Activated T-cell treated with anti-CD3 and anti-CD28 coated beads, Interleukin-2, amount 50 U/mL, for 4 hours (primary cell): ENCODE measurements around the gene C1QTNF12. TPM values are rescaled to one million over a fixed set of nuclear protein-coding genes. Genes with fewer than 3 reads are reported as not detected.

Source experiments
- ATAC-seq, 2 donors: fragments of 200-7000 bp; cut with Tn5 transposase; one replicate each; pipeline ENCODE4 v1.10.0; 2021
- DNase-seq: peaks from one replicate; pipeline ENCODE4 v3.0.0-alpha.2; 2020
- H3K27me3 Mint-ChIP-seq: one replicate; pipeline ENCODE4 v1.8.0; 2021; ENCODE audit warnings: low read depth, mixed read lengths
- H3K36me3 Mint-ChIP-seq: one replicate; pipeline ENCODE4 v1.8.0; 2022; ENCODE audit warnings: mixed read lengths; ENCODE audit not compliant: insufficient read depth
- H3K4me1 Mint-ChIP-seq: one replicate; pipeline ENCODE4 v1.8.0; 2021; ENCODE audit warnings: low read depth, mixed read lengths
- H3K4me3 Mint-ChIP-seq: one replicate; pipeline ENCODE4 v1.8.0; 2021; ENCODE audit warnings: mild to moderate bottlenecking, moderate library complexity, mixed read lengths
- H3K9me3 Mint-ChIP-seq: one replicate; pipeline ENCODE4 v1.8.0; 2021; ENCODE audit warnings: mixed read lengths
- total RNA-seq, 3 donors: library from RNA; stranded (reverse); gene quantifications; one replicate each; pipeline ENCODE4 v1.2.1, GENCODE V29; 2021

Gene C1QTNF12
- total RNA-seq, 3 donors from 2014 or later, result 1.6 to 2.2 (median 2.1) TPM

DNA sequence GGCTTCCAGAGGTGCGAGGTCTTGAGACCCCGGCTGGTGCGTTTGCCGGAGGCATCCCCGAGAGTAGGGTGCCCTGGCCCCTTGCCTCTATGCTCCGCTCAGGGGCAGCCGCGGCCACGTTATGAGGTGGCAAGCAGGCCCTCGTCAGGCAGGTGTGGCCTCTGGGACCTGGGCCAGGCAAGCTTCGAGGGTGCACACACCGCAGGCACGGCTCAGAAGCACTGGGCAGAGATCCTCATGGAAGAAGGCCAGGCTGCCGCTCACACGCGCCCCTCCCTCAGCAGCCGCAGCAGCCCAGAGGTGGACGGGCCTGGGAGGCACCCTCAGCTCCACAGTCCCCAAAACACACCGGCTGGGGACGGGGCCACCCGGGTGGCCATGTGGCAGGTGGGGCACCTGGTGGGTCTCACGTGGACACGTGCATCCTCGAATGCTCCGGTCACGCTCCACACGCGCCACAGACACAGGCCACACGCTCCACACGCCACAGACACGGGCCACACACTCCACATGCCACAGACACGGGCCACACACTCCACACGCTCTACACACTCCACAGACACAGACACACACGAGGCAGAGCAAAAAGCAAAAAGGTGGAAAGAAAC, 21.2 kb downstream of the C1QTNF12 start:
- Mint-ChIP-seq H3K9me3 (no peaks in the 10 kb centered on the region), H3K36me3 (peaks cover 31% of the 10 kb centered on the region), H3K4me1 (peaks cover 33% of the 10 kb centered on the region), H3K27me3 (no peaks in the 10 kb centered on the region), H3K4me3 (no peak overlapping the region)
- DNase-seq (no peak), ATAC-seq (no peak)

DNA sequence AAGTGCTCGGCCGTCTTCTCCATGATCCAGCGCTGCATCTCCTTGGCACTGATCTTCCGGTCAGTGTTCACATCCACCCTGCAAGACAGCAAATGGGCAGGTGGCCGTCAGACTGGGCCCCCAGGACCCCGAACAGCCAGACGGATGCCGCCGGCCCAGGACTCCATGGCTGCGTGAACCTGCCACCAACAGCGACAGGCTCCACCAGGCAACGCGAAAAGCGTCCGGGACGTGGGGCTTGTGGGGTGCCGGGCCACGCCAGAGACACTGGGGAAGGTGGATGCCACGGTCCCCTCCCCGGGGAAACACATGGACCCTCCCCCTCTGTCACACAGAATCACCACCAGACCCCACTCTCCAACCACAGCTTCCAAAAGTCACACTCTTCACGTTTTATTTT, 22.6 kb downstream of the C1QTNF12 start:
- Mint-ChIP-seq H3K4me1 (peaks cover 31% of the 10 kb centered on the region), H3K36me3 (peaks cover 29% of the 10 kb centered on the region), H3K9me3 (no peaks in the 10 kb centered on the region), H3K27me3 (no peaks in the 10 kb centered on the region), H3K4me3 (no peak overlapping the region)
- no peak for DNase-seq
- ATAC-seq, result no peak

DNA sequence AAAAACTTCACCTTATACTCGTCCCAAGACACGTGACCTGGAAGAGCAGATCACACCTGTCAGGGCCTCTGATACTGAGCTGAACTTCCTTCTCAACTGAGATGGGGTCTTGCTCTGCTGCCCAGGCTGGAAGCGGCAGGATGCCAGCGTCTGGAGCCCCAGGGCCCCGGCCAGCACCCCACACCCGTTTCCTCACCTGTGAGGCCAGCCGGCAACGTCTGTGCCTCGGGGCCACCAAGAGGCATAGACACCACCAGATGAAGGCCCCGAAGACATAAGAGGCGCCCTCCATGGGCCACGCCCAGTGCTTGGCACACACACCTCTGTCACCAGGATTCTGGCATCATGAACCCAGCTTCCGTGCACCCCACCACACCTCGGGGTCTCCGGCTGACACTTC, 23.2 kb downstream of the C1QTNF12 start:
- Mint-ChIP-seq H3K36me3 (peaks cover 30% of the 10 kb centered on the region), H3K4me1 (peaks cover 29% of the 10 kb centered on the region), H3K4me3 (no peak overlapping the region), H3K27me3 (no peaks in the 10 kb centered on the region), H3K9me3 (no peaks in the 10 kb centered on the region)
- no peak for DNase-seq
- no peak for ATAC-seq

DNA sequence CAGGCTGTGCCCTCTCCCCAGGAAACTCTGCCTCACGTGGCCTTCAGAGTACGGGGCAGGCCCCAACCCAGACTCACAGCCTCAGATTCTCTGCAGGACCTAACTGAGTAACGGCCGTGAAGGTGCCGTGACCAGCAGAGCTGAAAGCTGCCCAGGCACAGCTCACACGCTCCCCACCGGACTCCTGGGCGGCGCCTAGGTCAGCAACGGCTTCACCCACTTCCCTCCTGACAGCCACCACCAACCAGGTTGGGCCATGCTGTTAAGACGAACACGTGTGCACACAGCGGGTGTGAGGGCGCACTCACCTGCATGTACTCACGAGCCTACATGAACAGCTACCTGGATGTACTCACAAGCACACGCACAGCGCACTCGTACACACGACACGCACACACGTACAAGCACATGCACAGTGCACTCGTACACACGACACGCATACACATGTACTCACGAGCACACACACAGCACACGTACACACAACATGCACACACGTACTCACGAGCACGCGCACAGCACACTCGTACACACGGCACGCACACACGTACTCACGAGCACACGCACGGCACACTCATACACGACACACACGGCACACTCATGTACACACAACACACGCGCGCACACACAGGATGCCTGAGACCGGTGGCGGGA, 23.8 kb downstream of the C1QTNF12 start:
- Mint-ChIP-seq H3K4me3 (no peak overlapping the region), H3K9me3 (no peaks in the 10 kb centered on the region), H3K27me3 (no peaks in the 10 kb centered on the region), H3K4me1 (peaks cover 35% of the 10 kb centered on the region), H3K36me3 (peaks cover 36% of the 10 kb centered on the region)
- no peak for DNase-seq
- no peak for ATAC-seq

DNA sequence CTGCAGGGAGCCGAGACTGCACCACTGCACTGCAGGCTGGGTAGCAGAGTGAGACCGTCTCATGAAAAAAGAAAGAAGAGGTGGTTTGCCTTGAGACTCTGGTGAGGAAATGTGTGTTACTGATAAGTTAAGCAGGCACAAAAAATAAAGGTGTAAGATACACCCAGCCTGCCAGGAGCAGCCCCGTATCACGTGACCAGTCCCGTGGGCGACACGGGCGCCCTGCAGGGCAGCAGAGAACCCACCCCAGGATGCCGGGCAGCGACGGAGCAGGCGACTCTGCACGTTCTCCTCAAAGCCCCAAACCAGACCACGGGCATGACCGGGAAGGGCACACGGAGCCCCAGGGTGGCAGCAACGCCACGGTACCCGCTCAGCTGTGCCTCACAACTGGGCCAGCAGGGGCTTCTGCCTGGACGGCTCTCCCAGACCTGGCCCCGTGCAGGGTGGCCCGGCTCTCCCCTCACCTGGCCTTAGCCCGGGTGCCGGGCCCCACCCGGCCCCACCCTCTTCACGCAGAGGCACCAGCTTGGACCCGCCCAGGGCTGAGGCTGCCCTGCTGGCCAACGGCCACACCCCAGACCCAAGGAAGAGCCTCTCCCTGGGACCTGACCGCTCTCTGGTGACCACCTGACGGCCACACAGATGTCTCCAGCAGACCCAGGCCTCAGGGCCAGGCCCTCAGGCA, 24.5 kb downstream of the C1QTNF12 start:
- Mint-ChIP-seq H3K36me3 (peaks cover 40% of the 10 kb centered on the region), H3K4me1 (peaks cover 38% of the 10 kb centered on the region), H3K4me3 (no peak overlapping the region), H3K9me3 (no peaks in the 10 kb centered on the region), H3K27me3 (no peaks in the 10 kb centered on the region)
- DNase-seq (no peak), ATAC-seq (no peak)

DNA sequence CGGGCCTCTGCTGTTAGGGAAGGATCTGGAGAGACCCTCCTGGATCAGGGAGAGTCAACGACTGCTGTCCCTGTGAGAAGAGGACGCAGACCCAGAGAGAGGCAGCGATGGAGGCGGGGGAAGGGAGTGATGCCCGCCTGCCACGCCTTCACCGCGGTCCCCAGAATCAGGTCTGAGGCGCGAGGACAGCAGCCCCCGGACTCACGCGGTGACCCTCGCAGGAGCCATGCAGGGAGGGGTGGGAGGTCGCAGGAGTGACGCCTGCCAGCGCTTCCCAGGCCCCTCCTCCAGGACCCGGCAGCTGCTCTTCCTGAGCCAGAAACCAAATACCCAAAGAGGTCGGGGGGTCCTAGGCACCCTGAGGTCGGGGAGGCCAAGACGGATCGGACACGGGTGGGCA, 26.3 kb downstream of the C1QTNF12 start:
- ATAC-seq (no peak), DNase-seq (no peak)
- H3K4me1 Mint-ChIP-seq, result peaks cover 44% of the 10 kb centered on the region
- no peaks in the 10 kb centered on the region for H3K27me3 Mint-ChIP-seq
- no peak overlapping the region for H3K4me3 Mint-ChIP-seq
- H3K9me3 Mint-ChIP-seq, result no peaks in the 10 kb centered on the region
- peaks cover 38% of the 10 kb centered on the region for H3K36me3 Mint-ChIP-seq

DNA sequence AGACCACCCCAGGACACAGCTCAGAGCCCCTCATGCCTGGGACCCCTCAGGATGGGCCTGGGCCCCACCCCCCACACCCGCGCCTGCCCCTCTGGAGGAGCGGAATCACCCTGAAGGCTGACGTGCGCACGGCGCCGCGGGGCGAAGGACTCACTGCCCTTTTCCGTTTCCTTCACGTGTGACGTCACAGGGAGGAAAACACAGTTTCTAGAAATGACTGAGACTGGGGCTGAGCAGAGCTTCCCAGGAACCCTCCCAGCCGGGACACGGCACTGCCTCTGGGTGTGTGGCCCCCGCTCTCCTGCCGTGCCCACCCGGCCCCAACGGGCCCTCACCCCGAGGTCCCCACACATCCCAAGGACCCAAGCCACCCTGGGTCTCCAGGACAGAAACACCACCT, 27.2 kb downstream of the C1QTNF12 start:
- H3K4me3 Mint-ChIP-seq, result peak overlapping the region; percentile 42
- peaks cover 52% of the 10 kb centered on the region for H3K4me1 Mint-ChIP-seq
- H3K9me3 Mint-ChIP-seq, result no peaks in the 10 kb centered on the region
- H3K27me3 Mint-ChIP-seq, result no peaks in the 10 kb centered on the region
- DNase-seq (peak; percentile 59), ATAC-seq (peak; percentile 17 to 30)
- peaks cover 35% of the 10 kb centered on the region for H3K36me3 Mint-ChIP-seq

DNA sequence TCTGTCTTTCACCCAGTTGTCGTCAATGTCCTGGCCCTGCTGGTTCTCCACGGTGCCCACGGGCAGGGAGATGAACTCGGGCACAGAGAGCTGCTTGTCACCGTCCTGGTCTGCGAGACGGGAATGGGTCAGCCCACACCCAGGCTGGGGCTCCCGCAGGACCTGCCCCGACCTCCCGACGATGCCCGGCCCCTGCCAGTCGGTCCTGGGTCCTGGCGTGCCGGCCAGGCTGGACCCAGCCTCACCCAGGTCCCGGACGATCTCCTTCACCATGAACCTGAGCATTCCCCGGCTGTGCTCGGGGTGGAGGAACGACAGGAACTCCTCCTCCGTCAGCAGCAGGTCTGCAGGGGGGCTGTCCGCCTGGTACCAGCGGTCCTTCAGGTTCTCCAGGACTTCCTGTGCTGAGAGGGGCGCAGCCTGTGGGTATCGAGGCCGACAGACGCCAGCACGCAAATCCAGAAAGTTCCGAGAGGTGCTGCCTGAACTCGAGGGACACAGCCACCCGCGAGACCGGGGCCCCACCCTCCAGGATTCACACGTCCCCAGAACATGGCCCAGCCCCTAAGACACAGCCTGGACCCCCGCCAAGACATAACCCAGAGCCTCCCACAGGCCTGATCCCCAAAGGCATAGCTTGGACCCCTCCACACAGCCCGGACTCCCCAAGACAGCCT, 27.9 kb downstream of the C1QTNF12 start:
- H3K9me3 Mint-ChIP-seq, result no peaks in the 10 kb centered on the region
- H3K27me3 Mint-ChIP-seq, result no peaks in the 10 kb centered on the region
- H3K36me3 Mint-ChIP-seq, result peaks cover 35% of the 10 kb centered on the region
- DNase-seq (no peak), ATAC-seq (no peak)
- H3K4me3 Mint-ChIP-seq, result no peak overlapping the region
- H3K4me1 Mint-ChIP-seq, result peaks cover 55% of the 10 kb centered on the region

DNA sequence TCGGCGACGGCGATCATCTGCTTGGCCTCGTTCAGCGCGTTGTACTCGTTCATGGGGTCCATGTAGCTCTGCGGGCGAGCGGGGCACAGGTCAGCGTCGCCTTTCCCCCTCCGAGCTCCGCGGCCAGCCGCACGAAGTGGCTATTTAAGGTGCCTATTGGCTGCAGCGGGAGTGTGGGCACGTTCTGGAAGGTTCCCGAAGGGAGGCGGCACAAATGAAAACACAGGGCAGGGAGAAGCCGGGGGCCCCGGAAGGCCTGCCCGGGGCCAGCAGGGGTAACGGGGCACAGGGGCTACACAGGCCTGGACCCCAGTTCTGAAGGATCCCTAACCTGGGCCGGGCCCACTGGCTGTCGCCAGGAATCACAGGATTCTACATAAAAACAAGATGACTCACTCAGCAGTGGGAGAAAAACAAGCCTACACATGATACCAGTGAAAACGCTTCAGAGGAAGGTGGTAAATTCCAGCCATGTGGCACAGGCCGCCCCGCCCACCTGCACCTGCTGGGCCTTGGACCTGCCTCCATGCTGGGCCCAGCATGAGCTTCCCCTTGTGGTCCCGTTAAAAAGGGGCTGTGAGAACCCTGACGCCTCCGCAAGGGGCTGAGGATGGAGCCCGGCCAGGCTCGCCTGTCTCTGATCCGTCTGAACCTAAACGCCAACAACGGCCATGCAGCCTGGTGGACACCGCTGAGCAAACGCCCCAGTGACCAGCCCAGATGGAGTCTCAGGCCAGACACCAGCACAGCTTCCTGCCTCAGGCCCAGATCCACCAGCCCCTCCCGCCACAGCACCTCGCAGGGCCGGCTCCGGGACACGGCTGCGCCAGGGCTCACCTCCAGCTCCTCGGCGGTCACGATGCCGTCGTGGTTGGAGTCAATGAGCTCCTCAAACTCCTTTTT, 28.6 kb downstream of the C1QTNF12 start:
- Mint-ChIP-seq H3K4me3 (peak overlapping the region; percentile 47), H3K36me3 (peaks cover 30% of the 10 kb centered on the region), H3K9me3 (no peaks in the 10 kb centered on the region), H3K27me3 (no peaks in the 10 kb centered on the region), H3K4me1 (peaks cover 51% of the 10 kb centered on the region)
- peak; percentile 60 for DNase-seq
- peak; percentile 4 to 11 for ATAC-seq

DNA sequence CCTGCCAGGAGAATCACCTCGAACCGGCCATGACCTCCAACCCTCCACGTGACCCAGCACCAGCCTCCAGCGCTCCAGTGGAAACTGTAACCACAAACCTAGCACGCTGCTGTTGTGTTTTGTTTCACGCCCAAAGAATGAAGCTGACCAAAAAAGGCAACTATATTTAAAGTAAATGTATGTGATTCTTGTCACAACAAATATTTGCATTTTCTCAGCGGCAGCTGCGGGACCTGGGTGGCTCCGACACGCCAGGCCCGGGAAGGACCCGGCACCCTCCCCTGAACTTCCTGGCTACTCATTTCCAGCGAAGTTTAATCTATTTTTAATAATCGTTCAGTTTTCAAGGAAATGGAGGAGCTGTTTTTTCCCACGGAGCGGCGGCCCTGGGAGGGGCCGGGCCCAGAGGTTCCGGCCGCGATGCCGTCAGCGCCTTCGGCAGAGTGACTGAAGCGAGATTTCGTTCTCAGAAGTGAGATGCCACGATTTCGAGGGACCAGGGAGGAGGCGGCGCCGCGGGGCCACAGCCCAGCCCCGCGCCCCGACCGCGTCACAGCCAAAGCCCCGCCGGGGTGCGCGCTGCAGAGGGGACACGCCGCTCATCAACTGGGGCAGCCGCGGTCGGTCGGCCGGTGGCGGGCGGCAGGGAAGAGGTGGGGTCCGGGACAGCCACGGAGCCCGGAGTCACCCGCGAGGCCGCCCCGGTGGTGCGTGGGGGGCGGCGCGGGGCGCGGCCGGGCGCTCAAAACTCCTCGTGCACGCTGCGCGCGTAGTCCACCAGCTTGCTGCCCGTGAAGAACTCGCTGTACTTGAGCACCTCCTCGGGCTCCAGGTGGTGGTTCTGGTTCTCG, 29.5 kb downstream of the C1QTNF12 start:
- peak overlapping the region; percentile 82 for H3K4me3 Mint-ChIP-seq
- H3K27me3 Mint-ChIP-seq, result no peaks in the 10 kb centered on the region
- peaks cover 26% of the 10 kb centered on the region for H3K36me3 Mint-ChIP-seq
- ATAC-seq (peak in 1 of 2 donors; percentile 14), DNase-seq (peak; percentile 50)
- peaks cover 51% of the 10 kb centered on the region for H3K4me1 Mint-ChIP-seq
- H3K9me3 Mint-ChIP-seq, result no peaks in the 10 kb centered on the region

DNA sequence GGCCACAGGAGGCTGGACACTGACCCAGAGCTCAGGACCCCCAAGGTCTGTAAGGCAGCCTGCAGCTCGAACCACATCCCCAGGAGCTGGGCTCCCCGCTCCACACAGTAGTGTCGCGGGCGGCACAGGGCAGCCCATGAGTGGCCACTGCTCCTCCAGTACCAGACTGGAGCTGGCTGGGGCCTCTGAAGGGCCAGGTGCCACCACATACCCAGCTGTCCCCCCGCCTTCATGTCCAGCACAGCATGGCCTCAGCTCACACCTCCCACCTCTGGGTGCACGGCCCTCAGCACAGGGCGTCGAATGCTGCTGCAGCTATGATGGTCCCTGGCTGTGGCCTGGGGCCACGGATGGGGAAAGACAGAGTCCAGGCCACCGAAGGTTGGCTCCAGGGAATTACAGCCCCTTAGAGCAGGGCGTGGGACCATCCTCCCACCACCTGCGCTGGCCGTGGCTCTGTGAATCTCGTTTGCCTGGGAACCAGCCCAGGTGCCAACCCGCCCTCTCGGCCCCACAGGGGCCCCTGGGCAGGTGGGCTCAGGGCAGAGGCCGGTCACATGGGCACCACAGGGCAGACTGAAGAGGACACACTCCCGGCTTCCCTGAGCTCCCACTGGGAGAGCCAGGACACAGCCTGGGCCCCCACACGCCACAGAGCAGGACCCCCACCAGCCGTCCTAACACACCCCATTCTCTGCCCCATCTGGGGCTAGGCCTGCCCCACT, 30.5 kb downstream of the C1QTNF12 start:
- no peak for ATAC-seq
- DNase-seq, result no peak
- Mint-ChIP-seq H3K9me3 (no peaks in the 10 kb centered on the region), H3K36me3 (peaks cover 26% of the 10 kb centered on the region), H3K4me3 (peak overlapping the region; percentile 82), H3K27me3 (no peaks in the 10 kb centered on the region), H3K4me1 (peaks cover 52% of the 10 kb centered on the region)

DNA sequence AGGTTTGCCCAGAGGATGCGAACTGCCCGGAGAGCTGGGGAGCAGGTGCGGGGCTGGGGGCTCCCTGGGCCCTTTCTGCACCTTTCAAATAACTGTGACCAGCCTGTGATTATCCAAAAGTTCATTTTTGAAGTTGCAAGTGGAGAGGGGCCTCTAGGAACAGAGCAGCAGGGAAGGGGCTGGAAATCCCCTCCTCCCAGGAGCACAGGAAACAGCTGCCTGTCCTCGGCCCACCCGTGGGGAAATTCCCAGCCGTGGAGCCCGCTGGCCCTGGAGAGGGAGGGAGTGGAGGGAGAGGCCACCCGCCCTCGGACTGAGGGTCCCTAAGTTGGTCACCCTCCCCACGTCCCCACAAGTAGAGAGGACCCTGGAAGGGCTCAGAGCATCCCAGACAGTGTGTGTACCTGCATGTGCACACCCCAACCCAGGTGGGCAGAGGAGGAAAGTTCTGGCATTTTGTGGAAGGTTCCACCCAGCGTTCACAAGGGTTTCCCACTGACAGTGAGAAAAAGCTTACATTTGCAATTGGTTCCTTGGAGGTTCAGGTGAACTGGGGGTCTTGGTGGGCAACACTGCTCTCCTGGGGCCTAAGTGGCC, 31.3 kb downstream of the C1QTNF12 start:
- DNase-seq (no peak), ATAC-seq (no peak)
- Mint-ChIP-seq H3K27me3 (no peaks in the 10 kb centered on the region), H3K4me3 (peak overlapping the region; percentile 78), H3K36me3 (peaks cover 20% of the 10 kb centered on the region), H3K9me3 (no peaks in the 10 kb centered on the region), H3K4me1 (peaks cover 49% of the 10 kb centered on the region)
